Keratinocyte (primary cell): ENCODE data around the gene TAL2. TPM values are rescaled to one million over a fixed set of nuclear protein-coding genes. Genes with fewer than 3 reads are reported as not detected.

Source experiments
- DNase-seq: peaks from one replicate; pipeline ENCODE4 v3.0.0-alpha.2; 2011; ENCODE audit warnings: low read depth, missing footprints, low spot score
- FAIRE-seq: peaks from 2 replicates; lab custom pipeline; 2011; peaks lifted over from hg19 to GRCh38; lab: Jason Lieb, UNC
- H2AFZ ChIP-seq: 2 replicates; pipeline ENCODE4 v1.6.0; 2012; ENCODE audit warnings: low read length, control low read depth, inconsistent platforms; ENCODE audit not compliant: control insufficient read depth
- H3K27ac ChIP-seq: 2 replicates; pipeline ENCODE4 v1.5.1; 2011; ENCODE audit warnings: low read length; ENCODE audit not compliant: control insufficient read depth, insufficient read depth
- H3K27me3 ChIP-seq: 3 replicates; pipeline ENCODE4 v1.6.0; 2011; ENCODE audit warnings: low read length; ENCODE audit not compliant: control insufficient read depth, insufficient read depth; ENCODE audit errors: extremely low read depth
- H3K36me3 ChIP-seq, 2 experiments: 2 replicates in 1 of 2; 3 replicates in 1 of 2; pipeline ENCODE4 v1.5.1; 2011; ENCODE audit warnings: low read length in 2 of 2, mild to moderate bottlenecking in 1 of 2; ENCODE audit not compliant: control insufficient read depth in 2 of 2, insufficient read depth in 2 of 2; ENCODE audit errors: extremely low read depth in 1 of 2
- H3K4me1 ChIP-seq: 3 replicates; pipeline ENCODE4 v1.5.1; 2011; ENCODE audit warnings: low read length; ENCODE audit not compliant: control insufficient read depth, insufficient read depth; ENCODE audit errors: extremely low read depth
- H3K4me2 ChIP-seq: 3 replicates; pipeline ENCODE4 v1.6.0; 2011; ENCODE audit warnings: low read depth, low read length; ENCODE audit not compliant: control insufficient read depth, insufficient read depth; ENCODE audit errors: extremely low read depth
- H3K4me3 ChIP-seq, 3 experiments: fragments of 200-600 bp in 1 of 3; sonication (generic) in 1 of 3; 2 replicates in 2 of 3; 3 replicates in 1 of 3; pipeline ENCODE4 v1.5.1; 2011 to 2016; ENCODE audit warnings: low read length in 3 of 3, mild to moderate bottlenecking in 3 of 3, control low read depth in 2 of 3, inconsistent platforms in 1 of 3, low read depth in 1 of 3, mixed read lengths in 1 of 3, mixed run types in 1 of 3, moderate library complexity in 1 of 3; ENCODE audit not compliant: control insufficient read depth in 2 of 3, insufficient read depth in 2 of 3; ENCODE audit errors: extremely low read depth in 1 of 3
- H3K79me2 ChIP-seq: 2 replicates; pipeline ENCODE4 v1.6.0; 2012; ENCODE audit warnings: low read length; ENCODE audit not compliant: control insufficient read depth, insufficient read depth
- H3K9ac ChIP-seq: 3 replicates; pipeline ENCODE4 v1.6.0; 2011; ENCODE audit warnings: low read length; ENCODE audit not compliant: control insufficient read depth, insufficient read depth; ENCODE audit errors: extremely low read depth
- H3K9me1 ChIP-seq: 3 replicates; pipeline ENCODE4 v1.6.0; 2011; ENCODE audit warnings: low read length; ENCODE audit not compliant: control insufficient read depth, insufficient read depth; ENCODE audit errors: extremely low read depth
- H3K9me3 ChIP-seq: 2 replicates; pipeline ENCODE4 v1.5.1; 2012; ENCODE audit warnings: low read depth, low read length; ENCODE audit not compliant: control insufficient read depth
- H4K20me1 ChIP-seq: 3 replicates; pipeline ENCODE4 v1.6.0; 2011; ENCODE audit warnings: low read length; ENCODE audit not compliant: control insufficient read depth, insufficient read depth; ENCODE audit errors: extremely low read depth
- CTCF ChIP-seq, 3 experiments: IDR thresholded peaks in 1 of 3; conservative IDR thresholded peaks in 1 of 3; optimal IDR thresholded peaks in 1 of 3; 2 replicates in 2 of 3; 3 replicates in 1 of 3; pipeline versions ENCODE3 to v1.5.1; 2011; ENCODE audit warnings: low read length in 3 of 3, mild to moderate bottlenecking in 3 of 3, moderate library complexity in 2 of 3, control low read depth in 1 of 3, inconsistent platforms in 1 of 3; ENCODE audit not compliant: insufficient read depth in 2 of 3; ENCODE audit errors: extremely low read depth in 1 of 3
- EZH2 ChIP-seq: IDR thresholded peaks from one replicate; pipeline ENCODE4 v1.6.1; 2012; ENCODE audit warnings: inconsistent platforms, mild to moderate bottlenecking, low read length, moderate library complexity
- dilution Hi-C: fragments of 300-500 bp; cut with MboI; formaldehyde crosslinking; loops from one replicate; pipeline ENCODE4 v1.7.0; 2020; ENCODE audit warnings: low sequenced_read_pairs; ENCODE audit not compliant: extremely low pct_ligation_motif_present
- polyA plus RNA-seq, 5 experiments: library from polyadenylated mRNA; depleted of rRNA in 3 of 5; stranded (reverse) in 3 of 5; stranded (forward) in 1 of 5; unstranded in 1 of 5; fragments of >200 nt; gene quantifications; 1 replicate in 1 of 5; 2 replicates in 3 of 5; 3 replicates in 1 of 5; pipeline versions ENCODE4 v1.2.1 to v1.2.3, GENCODE V29; 2011 to 2012; ENCODE audit warnings: missing spikeins in 2 of 5, low read depth in 1 of 5, low replicate concordance in 1 of 5

Gene TAL2
- polyA plus RNA-seq, 1 donor (not counting 4 experiments of a cell fraction or from before 2014, with no cell fraction given), result not detected

GRCh38 chr9:105667867-105668266 is 5.6 kb downstream of the TAL2 start:
- H3K79me2 ChIP-seq, result no peaks in the 10 kb centered on the region
- H2AFZ ChIP-seq, result no peak overlapping the region
- H3K9me1 ChIP-seq, result no peaks in the 10 kb centered on the region
- no peak overlapping the region for H3K27ac ChIP-seq
- dilution Hi-C loops, result no loop called here
- no peaks in the 10 kb centered on the region for H3K4me1 ChIP-seq
- H3K36me3 ChIP-seq, result no peaks in the 10 kb centered on the region
- no peak overlapping the region for H3K4me2 ChIP-seq
- no peak for TF ChIP-seq EZH2
- TF ChIP-seq CTCF (optimal IDR thresholded peaks at IDR 0.05 in 1 of 3, IDR thresholded peaks at IDR 0.05 in 1 of 3, conservative IDR thresholded peaks at IDR 0.05 in 1 of 3; ENCODE audit: extremely low read depth in 1 of 3, insufficient read depth in 2 of 3, low read length in 3 of 3), result no peak
- DNase-seq (no peak), FAIRE-seq (no peak)
- H3K4me3 ChIP-seq, result no peak overlapping the region
- no peaks in the 10 kb centered on the region for H3K9me3 ChIP-seq
- H4K20me1 ChIP-seq, result no peaks in the 10 kb centered on the region
- peaks cover 5% of the 10 kb centered on the region for H3K27me3 ChIP-seq
- no peak overlapping the region for H3K9ac ChIP-seq

- no peaks in the 10 kb centered on the region for H3K9me1 ChIP-seq
- no peaks in the 10 kb centered on the region for H3K4me1 ChIP-seq
- H3K79me2 ChIP-seq, result no peaks in the 10 kb centered on the region
- no peak overlapping the region for H3K4me3 ChIP-seq
- FAIRE-seq (no peak), DNase-seq (no peak)
- H3K9ac ChIP-seq, result no peak overlapping the region
- H4K20me1 ChIP-seq, result no peaks in the 10 kb centered on the region
- H3K36me3 ChIP-seq, result no peaks in the 10 kb centered on the region
- TF ChIP-seq CTCF (optimal IDR thresholded peaks at IDR 0.05 in 1 of 3, IDR thresholded peaks at IDR 0.05 in 1 of 3, conservative IDR thresholded peaks at IDR 0.05 in 1 of 3; ENCODE audit: extremely low read depth in 1 of 3, insufficient read depth in 2 of 3, low read length in 3 of 3) (no peak), EZH2 (no peak)
- dilution Hi-C loops, result no loop called here
- H3K9me3 ChIP-seq, result no peaks in the 10 kb centered on the region
- peaks cover 5% of the 10 kb centered on the region for H3K27me3 ChIP-seq
- no peak overlapping the region for H3K4me2 ChIP-seq
- no peak overlapping the region for H3K27ac ChIP-seq
- no peak overlapping the region for H2AFZ ChIP-seq
Observed at GRCh38 chr9:105670315-105670714, 8.1 kb downstream of the TAL2 start.
